Smooth muscle cell (in vitro differentiated cells): ENCODE results near the gene MTCP1. TPM values are rescaled to one million over a fixed set of nuclear protein-coding genes. Genes with fewer than 3 reads are reported as not detected.

Source experiments
- DNase-seq: peaks from one replicate; lab custom pipeline; 2025; ENCODE audit not compliant: unreplicated experiment; lab: John Stamatoyannopoulos, UW
- H2AFZ ChIP-seq: fragments of 200-600 bp; sonication (generic); 2 replicates; pipeline ENCODE4 v1.6.0; 2016; ENCODE audit warnings: antibody characterized with exemption, low read depth, mild to moderate bottlenecking
- H3F3A ChIP-seq: fragments of 200-600 bp; sonication (generic); 2 replicates; pipeline ENCODE4 v1.6.0; 2017; ENCODE audit warnings: antibody characterized with exemption, low read depth
- H3K27ac ChIP-seq: fragments of 200-600 bp; sonication (generic); 2 replicates; pipeline ENCODE4 v1.5.1; 2016; ENCODE audit warnings: low read depth, mild to moderate bottlenecking
- H3K27me3 ChIP-seq: fragments of 200-600 bp; sonication (generic); 2 replicates; pipeline ENCODE4 v1.6.1; 2016; ENCODE audit warnings: low read depth, mild to moderate bottlenecking
- H3K36me3 ChIP-seq: fragments of 200-600 bp; sonication (generic); 2 replicates; pipeline ENCODE4 v1.5.1; 2016; ENCODE audit warnings: low read depth
- H3K4me1 ChIP-seq: fragments of 200-600 bp; sonication (generic); 2 replicates; pipeline ENCODE4 v1.5.1; 2016; ENCODE audit warnings: low read depth
- H3K4me2 ChIP-seq: fragments of 200-600 bp; sonication (generic); 2 replicates; pipeline ENCODE4 v1.6.0; 2016; ENCODE audit warnings: mild to moderate bottlenecking
- H3K4me3 ChIP-seq: fragments of 200-600 bp; sonication (generic); 2 replicates; pipeline ENCODE4 v1.5.1; 2016; ENCODE audit warnings: mild to moderate bottlenecking
- H3K79me2 ChIP-seq: fragments of 200-600 bp; sonication (generic); 2 replicates; pipeline ENCODE4 v1.6.0; 2016; ENCODE audit warnings: low read depth, mild to moderate bottlenecking
- H3K9ac ChIP-seq: fragments of 200-600 bp; sonication (generic); 2 replicates; pipeline ENCODE4 v1.6.0; 2016; ENCODE audit warnings: low read depth
- H3K9me3 ChIP-seq: fragments of 200-600 bp; sonication (generic); replicated peaks from 2 replicates; pipeline ENCODE4 v1.5.1; 2016; ENCODE audit warnings: low read depth
- H4K20me1 ChIP-seq: fragments of 200-600 bp; sonication (generic); 2 replicates; pipeline ENCODE4 v1.6.0; 2016; ENCODE audit warnings: low read depth
- WGBS: methylation state at CpG from one replicate; pipeline ENCODE4 v1.1.7; 2016; ENCODE audit warnings: low lambda C conversion rate; 5-methylcytosine and 5-hydroxymethylcytosine counted together
- polyA plus RNA-seq: library from polyadenylated mRNA; unstranded; fragments of >200 nt; fragmentation: Nextera tagmentation; extraction: Ambion mirVana; gene quantifications from 2 replicates; pipeline ENCODE4 v1.2.1, GENCODE V29; 2016
- total RNA-seq: library from RNA; depleted of rRNA; stranded (reverse); fragments of >200 nt; gene quantifications from 2 replicates; pipeline ENCODE4 v1.2.3, GENCODE V29; 2014
- TF ChIP-seq, protein P1 (sequence below): fragments of 200-600 bp; sonication (generic); IDR thresholded peaks from 2 replicates; pipeline ENCODE4 v1.5.1; 2017; ENCODE audit warnings: borderline replicate concordance, mild to moderate bottlenecking, antibody characterized with exemption; ENCODE audit not compliant: insufficient read depth, poor library complexity, severe bottlenecking

The MTCP1 gene
- total and polyA plus RNA-seq, 2 experiments from 2014 or later: 0.40 to 20.2 TPM

DNA sequence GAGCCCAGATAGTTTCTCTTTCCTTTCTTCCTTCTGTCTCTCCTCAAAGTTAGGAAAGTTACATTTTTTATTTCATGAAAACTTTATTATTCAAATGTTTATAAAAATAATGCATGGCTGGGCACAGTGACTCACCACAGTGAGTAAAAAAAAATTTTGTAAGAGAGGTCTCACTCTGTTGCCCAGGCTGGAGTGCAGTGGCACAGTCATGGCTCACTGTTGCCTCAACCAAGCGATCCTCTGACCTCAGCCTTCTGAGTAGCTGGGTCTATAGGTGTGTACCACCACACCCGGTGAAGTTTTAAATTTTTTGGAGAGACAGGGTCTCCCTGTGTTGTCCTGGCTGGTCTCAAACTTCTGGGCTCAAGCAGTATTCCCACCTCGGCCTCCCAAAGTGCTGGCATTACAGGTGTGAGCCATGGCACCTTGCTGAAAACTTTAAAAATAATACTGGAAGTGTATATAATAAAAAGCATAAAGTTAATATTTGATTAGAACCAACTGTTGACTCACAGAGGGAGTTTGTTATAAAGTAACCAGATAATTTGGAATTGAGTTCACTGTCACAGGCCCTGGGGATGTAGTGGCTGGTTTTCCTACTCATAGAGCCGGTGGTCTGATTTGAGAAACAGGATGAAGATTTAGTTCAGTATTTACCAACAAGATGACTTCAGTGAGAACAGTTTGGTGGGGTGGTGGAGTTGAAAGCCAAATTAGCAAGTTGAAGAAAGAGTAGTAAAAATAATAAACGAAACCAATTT, 18.0 kb downstream of the MTCP1 start:
- no peak overlapping the region for H3K4me2 ChIP-seq
- no peaks in the 10 kb centered on the region for H3K27me3 ChIP-seq
- no peak for DNase-seq
- H3K4me3 ChIP-seq: no peak overlapping the region
- H3K9me3 ChIP-seq: no peaks in the 10 kb centered on the region
- no peaks in the 10 kb centered on the region for H3K36me3 ChIP-seq
- no peaks in the 10 kb centered on the region for H3F3A ChIP-seq
- H3K79me2 ChIP-seq: no peaks in the 10 kb centered on the region
- H4K20me1 ChIP-seq: no peaks in the 10 kb centered on the region
- WGBS: 83% methylated on average over 5 of the region's 5 CpGs
- no peak overlapping the region for H3K27ac ChIP-seq
- no peak overlapping the region for H2AFZ ChIP-seq
- H3K9ac ChIP-seq: no peak overlapping the region
- TF ChIP-seq, protein P1, sequence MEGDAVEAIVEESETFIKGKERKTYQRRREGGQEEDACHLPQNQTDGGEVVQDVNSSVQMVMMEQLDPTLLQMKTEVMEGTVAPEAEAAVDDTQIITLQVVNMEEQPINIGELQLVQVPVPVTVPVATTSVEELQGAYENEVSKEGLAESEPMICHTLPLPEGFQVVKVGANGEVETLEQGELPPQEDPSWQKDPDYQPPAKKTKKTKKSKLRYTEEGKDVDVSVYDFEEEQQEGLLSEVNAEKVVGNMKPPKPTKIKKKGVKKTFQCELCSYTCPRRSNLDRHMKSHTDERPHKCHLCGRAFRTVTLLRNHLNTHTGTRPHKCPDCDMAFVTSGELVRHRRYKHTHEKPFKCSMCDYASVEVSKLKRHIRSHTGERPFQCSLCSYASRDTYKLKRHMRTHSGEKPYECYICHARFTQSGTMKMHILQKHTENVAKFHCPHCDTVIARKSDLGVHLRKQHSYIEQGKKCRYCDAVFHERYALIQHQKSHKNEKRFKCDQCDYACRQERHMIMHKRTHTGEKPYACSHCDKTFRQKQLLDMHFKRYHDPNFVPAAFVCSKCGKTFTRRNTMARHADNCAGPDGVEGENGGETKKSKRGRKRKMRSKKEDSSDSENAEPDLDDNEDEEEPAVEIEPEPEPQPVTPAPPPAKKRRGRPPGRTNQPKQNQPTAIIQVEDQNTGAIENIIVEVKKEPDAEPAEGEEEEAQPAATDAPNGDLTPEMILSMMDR: no peak
- no peaks in the 10 kb centered on the region for H3K4me1 ChIP-seq

DNA sequence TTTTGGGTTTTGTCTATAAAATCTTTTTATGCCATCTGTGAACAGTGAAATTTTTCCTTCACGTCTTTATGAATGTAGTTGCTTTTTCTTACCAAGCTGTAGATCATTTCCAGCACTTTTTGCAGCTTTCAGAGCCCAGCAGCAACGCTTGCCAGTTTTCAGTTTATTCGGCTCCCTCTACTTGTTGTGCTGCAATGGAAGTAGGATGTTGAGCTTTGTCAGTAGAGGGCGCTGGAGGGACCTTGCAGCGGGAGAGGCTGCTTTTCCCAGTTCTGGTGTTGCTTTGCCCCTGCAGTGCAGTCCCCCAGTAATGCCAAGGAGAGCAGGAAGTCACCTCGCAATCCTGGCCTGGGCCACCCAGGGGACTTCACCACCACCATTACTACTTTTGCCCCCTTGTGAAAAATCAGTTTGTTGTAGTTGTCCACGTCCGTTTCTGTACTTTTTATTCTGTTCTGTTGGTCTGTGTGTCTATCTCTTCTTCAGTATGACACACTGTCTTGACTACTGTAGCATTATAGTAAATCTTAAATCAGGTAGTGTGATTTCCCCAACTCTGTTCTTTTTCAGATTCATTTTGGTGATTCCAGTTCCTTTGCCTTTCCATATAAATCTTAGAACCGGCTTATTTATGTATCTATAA, 21.8 kb downstream of the MTCP1 start:
- no peaks in the 10 kb centered on the region for H3K4me1 ChIP-seq
- H3K79me2 ChIP-seq: no peaks in the 10 kb centered on the region
- H3K9me3 ChIP-seq: no peaks in the 10 kb centered on the region
- DNase-seq: no peak
- H3K27ac ChIP-seq: no peak overlapping the region
- no peaks in the 10 kb centered on the region for H3K36me3 ChIP-seq
- no peaks in the 10 kb centered on the region for H3F3A ChIP-seq
- WGBS: 46% methylated on average over 9 of the region's 9 CpGs
- no peak overlapping the region for H3K9ac ChIP-seq
- TF ChIP-seq, protein P1: peak; percentile 44
- no peak overlapping the region for H3K4me2 ChIP-seq
- no peak overlapping the region for H2AFZ ChIP-seq
- H3K4me3 ChIP-seq: no peak overlapping the region
- H3K27me3 ChIP-seq: no peaks in the 10 kb centered on the region
- no peaks in the 10 kb centered on the region for H4K20me1 ChIP-seq

DNA sequence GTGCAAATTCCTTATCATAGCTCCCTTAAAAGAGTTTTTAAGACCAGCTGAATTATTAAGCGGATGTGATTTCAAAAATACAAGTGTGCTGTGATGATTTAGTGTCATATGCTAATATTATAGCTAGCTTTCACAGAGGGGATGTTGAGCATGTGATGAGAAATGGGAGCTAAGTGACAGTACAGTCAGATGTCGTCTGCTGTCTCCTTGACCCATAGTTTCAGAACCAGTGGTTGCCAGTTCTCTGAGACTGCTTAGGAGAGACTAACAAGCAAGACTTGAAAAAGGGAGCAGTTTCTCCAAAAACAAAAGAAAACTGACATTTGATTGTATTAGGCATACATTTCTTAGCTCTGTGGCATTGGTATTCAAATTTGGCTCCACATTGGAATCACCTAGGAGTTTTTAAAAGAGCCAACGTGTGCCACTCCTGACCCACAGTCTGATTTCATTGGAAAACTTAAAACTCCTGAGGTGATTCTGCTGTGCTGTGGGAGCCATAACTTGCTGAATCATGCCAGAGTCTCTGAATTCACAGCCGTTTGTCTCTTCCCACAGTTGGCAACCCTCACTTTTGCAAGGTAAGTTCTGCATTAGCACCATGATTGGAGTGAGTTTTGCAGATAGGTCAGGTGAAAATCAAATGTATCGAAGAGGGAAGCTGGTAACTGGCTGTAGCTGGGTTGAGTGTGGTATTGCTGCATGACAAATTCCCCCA, 24.0 kb downstream of the MTCP1 start:
- no peak for DNase-seq
- H3K79me2 ChIP-seq: no peaks in the 10 kb centered on the region
- H3F3A ChIP-seq: no peaks in the 10 kb centered on the region
- no peaks in the 10 kb centered on the region for H4K20me1 ChIP-seq
- H3K27ac ChIP-seq: no peak overlapping the region
- H3K9me3 ChIP-seq: no peaks in the 10 kb centered on the region
- H3K4me3 ChIP-seq: no peak overlapping the region
- TF ChIP-seq, protein P1: no peak
- H3K4me2 ChIP-seq: no peak overlapping the region
- no peaks in the 10 kb centered on the region for H3K36me3 ChIP-seq
- no peaks in the 10 kb centered on the region for H3K4me1 ChIP-seq
- no peak overlapping the region for H2AFZ ChIP-seq
- no peaks in the 10 kb centered on the region for H3K27me3 ChIP-seq
- WGBS: 66% methylated on average over 5 of the region's 5 CpGs
- no peak overlapping the region for H3K9ac ChIP-seq
